GM12801 (cell line): ENCODE measurements around the gene KLC1.

ENCODE experiments used
- TF ChIP-seq, protein P1 (sequence below): IDR thresholded peaks from one replicate; pipeline ENCODE4 v1.5.1; 2011; ENCODE audit warnings: control low read depth; ENCODE audit not compliant: insufficient read length; ENCODE audit errors: extremely low read depth

Gene KLC1

DNA sequence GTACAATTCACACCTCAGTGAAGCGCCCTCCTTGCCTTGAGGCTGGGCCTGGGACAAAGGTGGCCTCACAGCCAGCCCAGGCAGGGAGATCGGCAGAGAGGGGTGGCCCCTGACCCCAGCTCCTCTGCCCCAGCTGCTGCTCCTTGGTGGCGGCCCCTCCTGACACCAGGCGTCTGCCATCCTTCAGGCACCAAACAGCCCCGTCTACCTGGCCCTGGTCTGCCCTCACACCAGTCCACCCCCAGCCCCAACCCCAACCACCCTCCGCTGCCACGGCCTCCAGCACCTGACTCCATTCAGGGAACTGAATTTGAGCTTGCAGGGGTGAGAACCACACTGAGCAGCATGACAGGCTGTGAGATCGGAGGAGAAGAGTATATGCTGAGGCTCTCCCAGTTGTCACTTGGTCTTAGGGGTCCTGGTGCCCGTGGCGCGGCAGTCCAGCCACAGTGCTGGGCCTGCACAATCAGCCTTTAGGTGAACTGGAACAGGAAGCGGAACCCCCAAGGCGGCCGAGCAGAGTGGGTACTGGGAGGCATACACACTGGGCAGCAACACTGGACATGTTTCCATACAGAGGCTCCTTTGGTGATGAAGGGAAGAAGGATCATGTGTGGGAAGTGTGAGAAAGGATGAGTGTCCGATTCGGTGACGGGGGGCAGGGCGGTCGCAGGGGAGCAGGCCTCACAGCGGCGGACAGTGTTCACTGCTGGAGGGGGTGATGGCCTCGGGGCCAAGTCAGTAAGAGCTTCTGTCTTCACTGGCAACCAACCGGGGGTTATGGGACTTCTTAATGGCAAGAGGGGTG, 105.3 kb downstream of the KLC1 start:
- TF ChIP-seq, protein P1, sequence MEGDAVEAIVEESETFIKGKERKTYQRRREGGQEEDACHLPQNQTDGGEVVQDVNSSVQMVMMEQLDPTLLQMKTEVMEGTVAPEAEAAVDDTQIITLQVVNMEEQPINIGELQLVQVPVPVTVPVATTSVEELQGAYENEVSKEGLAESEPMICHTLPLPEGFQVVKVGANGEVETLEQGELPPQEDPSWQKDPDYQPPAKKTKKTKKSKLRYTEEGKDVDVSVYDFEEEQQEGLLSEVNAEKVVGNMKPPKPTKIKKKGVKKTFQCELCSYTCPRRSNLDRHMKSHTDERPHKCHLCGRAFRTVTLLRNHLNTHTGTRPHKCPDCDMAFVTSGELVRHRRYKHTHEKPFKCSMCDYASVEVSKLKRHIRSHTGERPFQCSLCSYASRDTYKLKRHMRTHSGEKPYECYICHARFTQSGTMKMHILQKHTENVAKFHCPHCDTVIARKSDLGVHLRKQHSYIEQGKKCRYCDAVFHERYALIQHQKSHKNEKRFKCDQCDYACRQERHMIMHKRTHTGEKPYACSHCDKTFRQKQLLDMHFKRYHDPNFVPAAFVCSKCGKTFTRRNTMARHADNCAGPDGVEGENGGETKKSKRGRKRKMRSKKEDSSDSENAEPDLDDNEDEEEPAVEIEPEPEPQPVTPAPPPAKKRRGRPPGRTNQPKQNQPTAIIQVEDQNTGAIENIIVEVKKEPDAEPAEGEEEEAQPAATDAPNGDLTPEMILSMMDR = no peak

DNA sequence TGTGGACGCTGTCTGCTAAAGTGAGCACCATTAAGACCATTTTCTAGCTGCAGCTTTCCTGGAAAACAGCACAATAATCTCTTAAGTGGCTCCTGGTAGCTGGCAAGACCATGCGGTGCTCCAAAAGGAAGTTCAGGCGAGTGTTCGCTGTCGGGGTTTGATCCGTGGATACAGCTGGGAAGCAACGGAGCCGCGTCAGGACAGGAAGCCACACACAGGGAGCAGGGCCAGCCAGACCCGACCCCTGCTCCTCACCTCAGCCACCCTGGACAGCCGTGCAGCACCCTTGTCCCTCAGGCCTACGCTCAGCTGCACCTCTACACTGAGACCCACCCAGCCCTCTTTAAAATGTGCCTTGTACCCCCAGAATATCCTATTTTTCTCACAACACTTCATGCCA, 106.0 kb downstream of the KLC1 start:
- TF ChIP-seq, protein P1 = no peak

DNA sequence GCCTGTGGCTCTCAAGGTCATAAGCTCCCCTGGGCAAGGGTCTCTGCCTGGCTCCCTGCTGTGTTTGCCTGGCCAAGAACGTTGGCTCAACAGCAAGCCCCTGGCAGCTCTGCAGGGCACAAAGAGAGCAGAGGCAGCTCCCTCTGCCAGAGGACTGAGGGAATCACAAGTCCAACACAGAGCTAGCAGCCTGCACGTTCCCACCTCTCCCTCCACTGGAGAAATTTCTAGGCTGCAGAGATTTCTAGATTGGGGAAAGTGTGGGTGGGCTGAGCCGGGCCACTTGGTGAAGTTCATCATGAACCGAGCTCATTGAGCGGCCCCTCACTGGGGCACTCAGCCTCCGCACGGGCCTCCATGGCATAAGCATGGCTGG, 106.4 kb downstream of the KLC1 start:
- TF ChIP-seq, protein P1 = no peak

DNA sequence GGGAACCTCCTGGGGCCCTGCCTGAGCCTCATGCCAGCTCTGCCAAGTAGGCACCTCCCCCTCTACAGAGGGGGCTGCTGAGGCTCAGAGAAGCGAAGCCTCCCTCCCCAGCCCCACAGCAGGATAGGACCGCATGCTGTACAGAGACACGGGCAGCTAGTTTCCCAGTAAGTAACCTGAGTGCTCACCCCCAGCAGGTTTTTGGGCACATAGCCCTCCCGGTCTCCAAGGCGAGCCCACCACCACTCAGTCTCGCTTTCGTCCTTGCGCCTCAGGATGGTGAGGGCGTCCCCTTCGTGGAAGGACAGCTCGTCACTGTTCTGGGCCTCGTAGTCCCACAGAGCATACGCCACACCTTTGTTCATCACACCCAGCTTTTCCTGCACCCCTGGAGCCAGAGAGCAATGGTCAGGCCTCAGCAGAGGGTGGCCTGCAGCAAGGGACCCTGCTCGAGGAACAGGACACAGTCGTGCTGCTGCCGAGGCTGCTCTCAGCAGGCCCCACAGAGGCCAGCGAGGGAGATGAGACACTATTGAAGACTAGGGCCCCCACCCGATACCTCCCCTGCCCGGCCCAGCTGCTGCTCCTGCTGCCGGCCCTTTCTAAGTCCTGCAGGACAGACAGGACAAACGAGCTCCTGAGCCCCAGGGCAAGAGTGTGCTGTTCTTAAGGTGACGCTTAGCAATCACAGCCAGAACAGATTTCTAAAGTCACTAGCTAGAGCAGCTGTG, 107.0 kb downstream of the KLC1 start:
- TF ChIP-seq, protein P1 = no peak

DNA sequence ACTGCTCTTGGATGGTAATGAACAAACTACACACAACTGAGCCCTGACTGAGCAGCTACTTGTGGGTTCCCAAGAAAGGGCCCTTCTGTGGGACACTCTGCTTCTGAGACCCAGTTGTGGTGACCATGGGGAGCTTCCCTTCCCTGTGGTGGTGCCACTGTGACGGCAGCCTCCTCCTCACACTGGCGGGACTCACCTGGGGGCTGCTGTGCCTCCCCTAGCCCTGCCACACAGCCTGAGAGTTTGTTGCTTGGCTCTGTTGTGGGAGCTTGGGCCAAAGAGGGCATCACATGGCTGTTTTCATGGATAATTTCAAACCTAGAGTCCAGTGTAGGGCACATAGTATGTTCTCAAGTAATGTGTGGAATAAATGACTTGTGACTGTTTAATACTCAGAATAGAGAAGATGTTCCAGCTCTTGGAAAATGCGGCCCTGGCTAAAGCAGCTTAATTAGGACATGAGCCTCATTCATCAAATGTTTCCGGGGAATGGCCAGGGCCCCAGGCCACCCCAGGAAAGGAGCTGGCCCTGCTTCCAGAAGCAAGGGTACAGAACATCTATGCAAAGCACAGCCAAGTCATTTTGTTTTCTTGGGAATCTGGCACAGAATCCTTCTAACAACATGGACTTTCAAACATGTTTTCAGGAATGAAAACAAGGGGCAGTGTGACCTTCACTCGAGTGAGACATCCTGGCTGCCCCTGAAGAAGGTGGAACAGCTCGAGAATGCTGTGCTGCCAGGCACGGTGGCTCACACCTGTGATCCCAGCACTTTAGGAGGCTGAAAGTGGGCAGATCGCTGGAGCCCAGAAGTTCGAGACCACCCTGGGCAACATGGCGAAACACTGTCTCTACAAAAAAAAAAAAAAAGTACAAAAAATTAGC, 107.8 kb downstream of the KLC1 start:
- TF ChIP-seq, protein P1 = no peak

DNA sequence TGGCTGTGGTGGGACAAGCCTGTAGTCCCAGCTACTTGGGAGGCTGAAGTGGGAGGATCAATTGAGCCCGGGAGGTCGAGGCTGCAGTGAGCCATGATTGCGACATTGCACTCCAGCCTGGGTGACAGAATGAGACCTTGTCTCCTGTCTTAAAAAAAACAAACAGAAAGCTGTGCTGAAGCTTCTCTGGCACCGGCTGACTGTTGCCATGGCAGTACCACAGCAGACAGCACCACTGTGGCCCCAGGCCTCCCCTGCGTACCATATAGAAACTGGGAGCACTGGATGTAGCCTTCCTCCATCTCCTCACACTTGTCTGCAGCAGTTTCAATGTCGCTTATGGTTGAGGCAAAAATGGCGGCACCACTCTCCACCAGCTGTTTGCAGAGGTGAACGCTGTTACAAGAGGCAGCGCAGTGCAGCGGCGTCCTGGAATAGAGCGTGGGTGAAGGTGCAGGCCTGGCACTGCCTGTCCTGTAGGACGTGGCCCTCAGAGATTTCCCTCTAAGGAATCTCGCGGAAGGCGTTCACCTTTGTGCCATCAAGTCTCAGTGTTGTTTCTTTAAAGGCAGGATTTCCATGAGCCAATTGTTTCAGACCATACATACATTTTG, 108.5 kb downstream of the KLC1 start:
- TF ChIP-seq, protein P1 = no peak
